Mucosa of stomach (tissue), 1 donor: ENCODE results near the gene MAP2K1.

Source experiments
- H3K27me3 ChIP-seq: one replicate; pipeline ENCODE4 v1.7.0; 2013; ENCODE audit warnings: mild to moderate bottlenecking, low read length; ENCODE audit not compliant: control insufficient read depth, insufficient read depth
- H3K36me3 ChIP-seq: one replicate; pipeline ENCODE4 v1.7.0; 2013; ENCODE audit warnings: low read length; ENCODE audit not compliant: control insufficient read depth, insufficient read depth
- H3K4me1 ChIP-seq: one replicate; pipeline ENCODE4 v1.7.0; 2013; ENCODE audit warnings: mild to moderate bottlenecking, low read length; ENCODE audit not compliant: control insufficient read depth, insufficient read depth
- H3K4me3 ChIP-seq: one replicate; pipeline ENCODE4 v1.7.0; 2013; ENCODE audit warnings: low read length
- H3K9ac ChIP-seq: one replicate; pipeline ENCODE4 v1.7.0; 2013; ENCODE audit warnings: mild to moderate bottlenecking, low read length, moderate library complexity
- H3K9me3 ChIP-seq: one replicate; pipeline ENCODE4 v1.7.0; 2013; ENCODE audit warnings: mild to moderate bottlenecking, low read length, moderate library complexity; ENCODE audit not compliant: control insufficient read depth
- donor health status: Pancreatic carcinoma.

MAP2K1 gene

DNA sequence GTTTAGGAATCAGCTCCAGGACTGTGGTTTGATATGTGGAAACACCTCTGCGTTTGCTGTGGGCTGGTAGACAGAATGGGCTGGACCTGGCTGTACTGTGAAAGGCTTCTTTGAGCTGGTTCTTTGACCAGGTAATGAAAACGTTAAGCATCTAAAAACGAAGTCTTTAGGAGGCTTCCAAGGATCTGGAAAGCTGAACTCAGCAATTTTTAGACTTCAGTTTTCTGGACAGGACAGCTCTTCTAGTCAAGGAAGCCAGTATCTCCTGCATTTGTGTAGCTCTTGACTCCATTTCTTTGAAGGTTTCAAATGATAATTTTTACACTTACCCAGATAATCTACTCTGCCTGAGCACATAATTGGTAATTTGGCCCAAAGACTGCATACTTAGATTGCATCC, 25.5 kb downstream of the MAP2K1 start:
- no peak overlapping the region for H3K4me3 ChIP-seq
- H3K4me1 ChIP-seq, result no peaks in the 10 kb centered on the region
- H3K9ac ChIP-seq, result no peak overlapping the region
- no peaks in the 10 kb centered on the region for H3K9me3 ChIP-seq
- H3K27me3 ChIP-seq, result no peaks in the 10 kb centered on the region
- H3K36me3 ChIP-seq, result no peaks in the 10 kb centered on the region

DNA sequence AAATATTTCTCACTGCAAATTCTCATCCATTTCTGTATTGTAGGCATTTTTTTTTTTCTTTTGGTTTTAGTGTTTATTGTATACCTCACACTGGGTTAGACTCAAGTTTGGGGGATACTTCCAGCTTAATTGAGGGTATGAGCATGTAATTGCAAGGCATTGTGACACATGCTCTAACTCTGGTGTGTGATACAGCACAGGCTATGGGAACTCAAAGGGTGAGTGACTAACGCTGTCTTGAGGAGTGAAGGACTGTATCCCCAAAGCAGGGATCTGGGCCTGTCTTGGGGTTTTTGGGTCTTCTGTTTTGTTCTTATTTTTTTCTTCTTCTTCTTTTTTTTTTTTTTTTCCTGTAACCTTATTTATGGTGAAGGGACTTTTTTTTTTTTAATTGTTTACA, 26.9 kb downstream of the MAP2K1 start:
- H3K27me3 ChIP-seq, result no peaks in the 10 kb centered on the region
- H3K4me3 ChIP-seq, result no peak overlapping the region
- H3K9me3 ChIP-seq, result no peaks in the 10 kb centered on the region
- H3K36me3 ChIP-seq, result no peaks in the 10 kb centered on the region
- no peak overlapping the region for H3K9ac ChIP-seq
- H3K4me1 ChIP-seq, result no peaks in the 10 kb centered on the region

DNA sequence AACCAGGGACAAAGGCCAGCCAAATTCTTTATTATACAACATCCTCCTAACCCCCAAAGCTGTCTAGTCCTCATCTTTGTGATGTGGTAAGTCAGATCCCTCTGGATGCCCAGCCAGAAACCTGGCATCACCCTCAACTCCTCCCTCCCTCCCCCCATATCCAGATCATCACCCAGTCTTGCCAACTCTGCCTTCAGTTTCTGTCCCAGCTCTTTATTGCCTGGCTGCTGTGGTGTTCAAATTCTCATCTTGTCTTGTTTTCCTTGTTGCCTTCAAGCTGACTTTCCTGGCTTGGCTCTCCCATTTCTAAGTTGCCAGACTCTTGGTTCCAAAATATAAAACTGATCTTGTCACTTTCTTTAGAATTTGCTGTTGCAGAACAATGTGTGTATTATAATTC, 28.6 kb downstream of the MAP2K1 start:
- Histone ChIP-seq H3K27me3 (no peaks in the 10 kb centered on the region), H3K9me3 (no peaks in the 10 kb centered on the region), H3K4me1 (no peaks in the 10 kb centered on the region), H3K36me3 (no peaks in the 10 kb centered on the region), H3K9ac (no peak overlapping the region), H3K4me3 (no peak overlapping the region)

DNA sequence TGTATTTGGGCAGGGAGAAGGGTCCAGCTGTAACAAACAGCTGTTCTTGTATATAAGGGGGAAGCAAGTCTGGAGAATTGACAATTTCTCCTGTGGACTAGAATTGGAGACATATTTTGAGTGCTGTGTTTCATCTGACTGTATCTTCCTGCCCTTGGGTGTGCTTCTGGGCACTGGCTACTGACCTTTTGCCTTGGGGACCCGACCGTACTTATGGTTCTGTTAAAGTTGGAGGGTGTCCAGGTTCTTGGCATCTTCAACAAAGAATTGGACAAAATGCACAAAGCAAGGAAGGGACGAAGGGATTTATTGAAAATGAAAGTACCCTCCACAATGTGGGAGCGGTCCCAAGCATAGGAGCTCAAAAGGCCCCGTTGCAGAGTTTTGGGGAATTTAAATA, 31.0 kb downstream of the MAP2K1 start:
- Histone ChIP-seq H3K4me3 (no peak overlapping the region), H3K27me3 (no peaks in the 10 kb centered on the region), H3K4me1 (no peaks in the 10 kb centered on the region), H3K9ac (no peak overlapping the region), H3K36me3 (no peaks in the 10 kb centered on the region), H3K9me3 (no peaks in the 10 kb centered on the region)

DNA sequence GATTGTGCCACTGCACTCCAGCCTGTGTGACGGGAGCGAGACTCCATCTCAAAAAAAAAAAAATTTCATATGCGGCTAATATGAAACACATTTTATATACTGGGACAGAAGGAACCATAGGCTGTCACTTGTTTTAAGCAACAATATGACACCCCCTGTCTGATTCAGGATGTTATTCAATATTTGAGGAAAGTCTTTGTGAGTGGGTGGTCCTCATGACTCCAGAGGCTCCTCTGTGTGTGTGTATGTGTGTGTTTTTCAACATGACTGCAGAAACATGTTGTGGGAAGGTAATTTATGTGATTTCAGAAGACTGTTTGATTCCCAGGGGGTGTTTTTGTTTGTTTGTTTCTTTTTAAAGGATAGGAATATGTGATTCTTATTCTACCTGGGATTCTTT, 32.8 kb downstream of the MAP2K1 start:
- H3K27me3 ChIP-seq, result no peaks in the 10 kb centered on the region
- H3K4me3 ChIP-seq, result no peak overlapping the region
- no peaks in the 10 kb centered on the region for H3K36me3 ChIP-seq
- no peaks in the 10 kb centered on the region for H3K9me3 ChIP-seq
- H3K4me1 ChIP-seq, result no peaks in the 10 kb centered on the region
- H3K9ac ChIP-seq, result no peak overlapping the region

DNA sequence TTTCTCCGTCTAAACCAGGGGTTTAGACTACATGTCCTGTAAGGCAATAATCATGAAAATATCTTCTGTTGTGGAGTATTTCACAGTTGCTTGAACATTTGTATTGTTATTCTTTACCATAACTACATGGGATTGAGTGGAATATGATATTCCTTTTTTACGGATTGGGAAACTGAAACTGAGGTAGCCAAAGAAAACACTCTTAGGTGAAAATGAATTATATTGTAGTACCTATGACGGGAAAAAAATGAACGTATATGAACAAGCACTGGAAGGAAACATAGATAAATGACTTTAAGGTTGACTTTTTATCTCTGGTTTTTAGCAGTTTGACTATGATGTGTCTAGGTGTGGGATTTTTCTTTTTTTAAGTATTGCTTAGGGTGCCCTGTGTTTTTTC, 35.6 kb downstream of the MAP2K1 start:
- Histone ChIP-seq H3K9me3 (no peaks in the 10 kb centered on the region), H3K4me1 (no peaks in the 10 kb centered on the region), H3K9ac (no peak overlapping the region), H3K36me3 (no peaks in the 10 kb centered on the region), H3K27me3 (no peaks in the 10 kb centered on the region), H3K4me3 (no peak overlapping the region)

DNA sequence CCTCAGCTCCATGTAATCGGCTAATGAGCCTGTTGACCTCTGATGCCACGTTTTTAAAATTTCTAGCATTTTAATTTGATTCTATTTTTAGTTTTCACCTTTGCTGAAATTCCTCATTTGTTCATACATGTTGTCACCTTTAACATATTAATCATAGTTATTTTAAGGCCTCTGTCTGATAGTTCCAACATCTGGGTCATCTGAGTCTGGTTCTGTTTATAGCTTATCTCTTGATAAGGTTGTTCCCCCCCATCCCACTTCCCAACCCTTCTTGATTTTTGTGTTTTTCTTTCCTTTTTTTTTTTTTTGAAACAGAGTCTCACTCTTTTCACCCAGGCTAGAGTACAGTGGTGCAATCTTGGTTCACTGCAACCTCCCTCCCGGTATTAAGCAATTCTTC, 36.4 kb downstream of the MAP2K1 start:
- no peaks in the 10 kb centered on the region for H3K4me1 ChIP-seq
- H3K9ac ChIP-seq, result no peak overlapping the region
- H3K27me3 ChIP-seq, result no peaks in the 10 kb centered on the region
- no peaks in the 10 kb centered on the region for H3K36me3 ChIP-seq
- no peak overlapping the region for H3K4me3 ChIP-seq
- H3K9me3 ChIP-seq, result no peaks in the 10 kb centered on the region

DNA sequence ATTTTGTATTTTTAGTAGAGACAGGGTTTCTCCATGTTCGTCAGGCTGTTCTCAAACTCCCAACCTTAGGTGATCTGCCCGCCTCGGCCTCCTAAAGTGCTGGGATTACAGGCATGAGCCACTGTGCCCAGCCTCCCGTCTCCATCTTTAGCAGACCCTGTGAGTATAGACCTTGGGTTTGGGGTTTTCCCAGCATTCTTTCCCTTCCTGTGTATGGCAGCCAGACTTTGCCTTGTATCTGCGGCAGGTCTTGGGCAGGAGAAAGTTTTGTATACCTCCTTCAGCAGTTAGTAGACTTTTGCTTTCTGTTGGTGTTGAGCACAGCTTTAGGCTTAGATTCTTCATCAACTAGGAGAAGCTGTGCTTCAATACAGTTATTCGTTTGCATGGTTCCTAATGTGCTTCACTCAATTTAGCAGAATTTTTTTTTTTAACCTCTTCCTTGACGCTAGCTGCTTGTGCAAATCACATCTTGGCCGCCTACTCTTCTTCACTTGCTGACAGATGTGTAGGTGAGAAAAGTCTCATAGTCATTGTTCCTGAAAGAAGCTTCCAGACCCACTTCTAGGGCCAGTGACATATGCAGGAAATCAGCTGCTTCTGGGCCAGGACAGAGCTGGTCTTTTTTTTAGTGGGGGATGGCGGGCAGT, 38.4 kb downstream of the MAP2K1 start:
- no peak overlapping the region for H3K4me3 ChIP-seq
- H3K9ac ChIP-seq, result no peak overlapping the region
- H3K9me3 ChIP-seq, result no peaks in the 10 kb centered on the region
- no peaks in the 10 kb centered on the region for H3K27me3 ChIP-seq
- no peaks in the 10 kb centered on the region for H3K36me3 ChIP-seq
- H3K4me1 ChIP-seq, result no peaks in the 10 kb centered on the region

DNA sequence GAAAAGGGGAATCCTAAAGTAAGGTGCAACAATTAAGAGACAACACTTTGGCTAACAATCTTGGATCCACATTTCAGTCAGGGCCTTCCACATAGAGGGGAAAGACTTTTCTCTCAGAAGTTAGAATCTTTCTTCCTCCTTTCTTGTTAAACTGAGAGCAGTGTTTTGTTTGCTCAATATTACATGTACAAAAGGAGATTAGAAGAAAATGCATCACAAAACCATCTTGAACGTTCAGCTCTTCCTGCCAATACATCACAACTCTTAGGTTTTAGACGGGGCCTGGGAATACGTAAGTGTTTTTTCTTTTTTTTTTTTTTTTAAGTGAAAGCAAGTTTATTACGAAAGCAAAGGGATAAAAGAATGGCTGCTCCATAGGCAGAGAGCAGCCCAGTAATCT, 39.1 kb downstream of the MAP2K1 start:
- Histone ChIP-seq H3K9me3 (no peaks in the 10 kb centered on the region), H3K36me3 (no peaks in the 10 kb centered on the region)

DNA sequence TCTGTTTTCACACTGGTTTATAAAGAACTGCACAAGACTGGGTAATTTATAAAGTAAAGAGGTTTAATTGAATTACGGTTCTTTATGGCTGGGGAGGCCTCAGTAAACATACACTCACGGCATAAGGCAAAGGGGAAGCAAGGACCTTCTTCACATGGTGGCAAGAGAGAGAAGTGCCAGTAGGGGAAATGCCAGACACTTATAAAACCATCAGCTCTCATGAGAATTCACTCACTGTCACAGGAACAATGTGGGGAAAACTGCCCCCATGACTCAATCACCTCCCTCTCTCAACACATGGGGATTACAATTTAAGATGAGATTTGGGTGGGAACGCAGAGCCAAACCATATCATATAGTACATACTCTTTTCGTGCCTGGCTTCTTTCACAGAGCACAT, 42.4 kb downstream of the MAP2K1 start:
- no peak overlapping the region for H3K4me3 ChIP-seq
- no peak overlapping the region for H3K9ac ChIP-seq
- no peaks in the 10 kb centered on the region for H3K9me3 ChIP-seq
- H3K4me1 ChIP-seq, result no peaks in the 10 kb centered on the region
- no peaks in the 10 kb centered on the region for H3K36me3 ChIP-seq
- no peaks in the 10 kb centered on the region for H3K27me3 ChIP-seq

More for the DNA sequence above, 39.1 kb downstream of the MAP2K1 start:
- Histone ChIP-seq H3K27me3 (no peaks in the 10 kb centered on the region), H3K4me1 (no peaks in the 10 kb centered on the region), H3K9ac (no peak overlapping the region), H3K4me3 (no peak overlapping the region)

DNA sequence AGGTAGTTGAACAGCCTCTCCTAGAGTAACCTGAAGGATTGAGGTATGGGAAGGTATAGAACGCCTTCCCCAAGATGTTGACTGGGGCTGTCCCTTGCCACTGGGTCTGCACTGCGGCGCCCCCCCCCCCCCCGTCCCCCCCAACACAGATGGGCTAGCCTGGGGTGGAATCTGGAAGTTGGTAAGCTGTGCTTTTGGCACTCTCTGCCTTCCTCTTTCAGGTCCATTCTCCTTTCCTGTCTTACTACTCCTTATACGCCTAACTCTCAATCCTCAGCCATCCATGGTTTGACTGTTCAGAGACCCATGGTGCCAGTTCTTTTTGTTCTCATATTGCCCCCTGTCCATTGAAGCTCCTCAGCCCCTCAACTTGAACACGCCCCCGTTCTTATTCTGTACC, 42.8 kb downstream of the MAP2K1 start:
- no peaks in the 10 kb centered on the region for H3K4me1 ChIP-seq
- no peaks in the 10 kb centered on the region for H3K36me3 ChIP-seq

DNA sequence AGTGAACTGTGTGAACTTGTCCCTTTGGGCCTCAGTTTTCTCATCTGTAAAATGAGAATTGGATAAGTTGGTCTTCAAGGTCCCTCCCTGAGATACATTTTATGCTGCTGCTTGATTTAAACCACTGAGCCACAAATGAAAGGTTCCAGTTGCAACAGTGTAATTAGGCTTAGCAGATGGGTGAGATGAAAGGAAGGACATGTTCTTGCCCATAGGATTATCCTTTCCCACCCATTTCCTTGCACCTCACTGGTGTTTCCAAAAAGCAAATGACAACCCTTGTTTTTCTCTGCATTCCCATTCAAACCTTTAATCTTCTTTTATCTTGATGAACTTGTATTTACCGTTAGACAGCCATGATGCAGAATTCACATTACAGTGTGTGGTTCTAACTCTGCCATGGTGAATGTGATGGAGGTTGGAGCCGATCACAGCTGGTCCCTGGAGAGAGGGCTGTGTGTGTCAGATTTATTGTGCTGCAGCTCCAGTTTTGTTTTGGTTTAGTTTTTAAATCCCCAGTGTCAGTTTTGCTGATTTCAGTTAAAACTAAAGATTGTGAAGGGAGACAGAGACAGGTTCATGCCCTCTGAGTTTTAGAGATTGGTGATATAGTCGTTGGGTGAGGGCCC, 44.0 kb downstream of the MAP2K1 start:
- Histone ChIP-seq H3K4me1 (no peaks in the 10 kb centered on the region), H3K27me3 (no peaks in the 10 kb centered on the region), H3K9me3 (no peaks in the 10 kb centered on the region), H3K36me3 (no peaks in the 10 kb centered on the region), H3K4me3 (no peak overlapping the region), H3K9ac (no peak overlapping the region)

More for the DNA sequence above, 42.8 kb downstream of the MAP2K1 start:
- H3K9ac ChIP-seq, result no peak overlapping the region
- no peak overlapping the region for H3K4me3 ChIP-seq
- H3K9me3 ChIP-seq, result no peaks in the 10 kb centered on the region
- no peaks in the 10 kb centered on the region for H3K27me3 ChIP-seq

DNA sequence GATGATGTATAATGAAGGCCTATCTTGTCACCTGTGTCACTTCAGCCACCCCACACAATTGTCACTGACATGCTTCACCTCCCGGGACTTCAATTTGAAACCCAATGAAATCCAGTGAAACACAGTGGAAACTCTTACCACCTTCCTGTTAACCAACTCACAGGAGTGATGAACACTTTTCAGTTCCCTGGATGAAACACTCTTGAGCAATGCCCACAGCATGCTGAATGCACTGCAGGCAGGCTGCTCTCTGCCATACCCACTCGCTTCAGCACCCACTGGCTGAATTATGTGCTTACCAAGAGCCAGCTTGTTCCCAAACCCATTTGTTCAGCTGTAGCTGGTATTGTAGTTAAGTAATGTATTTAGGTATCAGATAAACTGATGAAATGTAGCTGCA, 47.0 kb downstream of the MAP2K1 start:
- Histone ChIP-seq H3K36me3 (no peaks in the 10 kb centered on the region), H3K9ac (no peak overlapping the region), H3K27me3 (no peaks in the 10 kb centered on the region), H3K9me3 (no peaks in the 10 kb centered on the region), H3K4me3 (no peak overlapping the region), H3K4me1 (no peaks in the 10 kb centered on the region)
